NCI-H526 treated with DMSO at 0.1 percent for 48 hours (cell line): ENCODE measurements around the gene LRBA.
"Not testable (repeated sequence)": the region's sequence is repeated elsewhere in the genome, so short reads cannot be mapped to it uniquely, and the experiment has no call there.

Experiments used
- DNase-seq: peaks from one replicate; lab custom pipeline; 2025; lab: John Stamatoyannopoulos, UW

LRBA gene

DNA sequence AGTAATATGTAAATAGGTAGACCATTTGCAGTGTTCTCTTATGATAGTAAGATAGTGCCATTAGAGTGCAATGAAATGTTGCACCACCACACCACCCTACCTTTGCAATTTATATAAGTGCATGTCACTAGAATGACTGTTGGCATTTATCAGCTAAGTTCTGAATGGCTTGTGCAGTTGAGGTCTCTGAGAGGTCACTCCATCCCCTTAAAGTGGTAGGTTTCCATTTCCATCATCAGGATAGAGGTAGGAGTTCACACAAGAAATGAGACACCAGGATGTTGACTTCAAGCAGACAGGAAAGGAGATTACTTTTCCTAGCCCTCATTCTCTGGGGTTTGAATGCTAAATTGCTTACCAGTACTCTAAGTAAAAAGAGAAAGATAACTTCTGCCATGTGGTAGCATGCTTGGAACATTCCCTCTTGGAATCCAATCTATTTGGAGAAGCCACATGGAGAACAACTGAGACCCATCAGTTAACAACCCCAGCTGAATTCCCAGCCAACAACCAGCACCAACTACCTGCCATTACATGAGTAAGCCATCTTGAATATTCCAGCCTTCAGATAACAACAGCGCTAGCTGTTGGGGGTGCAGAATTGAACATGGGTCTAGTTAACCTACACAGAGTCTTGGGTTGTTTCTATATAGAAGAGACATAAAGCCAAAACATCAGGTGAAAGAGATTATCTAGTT lies 6.7 kb upstream of the LRBA start:
- no peak for DNase-seq

DNA sequence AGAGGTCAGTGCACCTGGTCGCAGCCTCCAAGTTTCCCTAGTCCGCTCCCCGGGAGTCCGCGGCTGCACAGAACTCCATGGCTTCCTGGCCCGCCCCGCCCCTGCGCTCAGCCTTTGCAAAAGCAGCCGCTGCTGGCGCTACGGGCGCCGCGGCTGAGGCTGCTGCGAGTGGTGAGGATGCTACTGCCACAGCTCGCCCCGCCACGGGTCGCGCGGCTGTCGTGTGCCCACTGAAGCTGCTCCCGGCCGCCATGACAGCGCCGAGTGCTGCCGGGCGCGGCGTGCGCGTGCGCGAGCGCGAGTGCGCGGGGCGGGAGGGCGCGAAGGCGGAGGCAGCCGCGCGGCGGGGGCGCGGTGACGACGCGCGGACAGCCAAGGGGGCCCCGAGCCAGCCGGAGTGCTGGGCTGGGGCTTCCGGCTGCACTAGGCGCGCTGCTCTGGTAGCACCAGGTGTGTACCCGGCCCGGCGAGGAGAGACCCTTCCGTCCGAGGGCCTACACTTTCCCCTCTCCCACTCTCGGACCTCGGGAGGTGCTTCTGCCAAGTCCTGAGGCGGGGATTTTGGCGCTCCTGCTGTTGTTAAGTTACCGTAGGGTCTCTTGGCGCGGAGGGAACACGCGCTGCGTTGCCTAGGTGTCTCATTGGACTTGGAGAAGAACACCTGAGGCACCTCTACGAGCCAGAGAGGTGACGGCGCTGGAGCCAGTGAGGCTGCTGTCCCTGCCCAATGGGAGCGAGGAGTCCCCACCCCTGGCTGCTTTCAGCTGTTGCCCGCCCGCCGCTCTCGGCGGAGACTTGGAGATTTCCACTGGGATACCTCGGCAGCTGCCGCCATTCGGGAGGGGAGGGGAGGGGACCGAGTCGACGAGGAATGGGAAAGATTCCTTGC lies 619 bp upstream of the LRBA start:
- peak; percentile 91 for DNase-seq

DNA sequence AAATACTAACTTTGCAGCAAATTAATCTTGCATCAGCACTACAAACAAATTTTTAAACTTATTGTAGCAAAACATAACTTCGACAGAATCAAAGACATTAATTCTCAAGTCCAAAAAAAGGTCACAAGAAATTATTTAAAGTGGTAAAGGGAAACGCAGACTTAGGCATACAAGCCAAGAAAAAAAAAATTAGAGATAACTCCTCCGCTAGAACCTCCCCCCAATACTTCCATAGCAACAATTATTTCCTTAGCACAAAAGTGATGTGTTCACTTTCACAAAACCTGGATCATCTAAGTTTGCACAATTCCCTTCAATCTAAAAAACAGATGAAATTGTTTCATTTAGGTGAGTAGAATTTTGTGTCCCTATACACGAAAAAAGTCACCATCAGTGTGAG lies 1.1 kb downstream of the LRBA start:
- no peak for DNase-seq

DNA sequence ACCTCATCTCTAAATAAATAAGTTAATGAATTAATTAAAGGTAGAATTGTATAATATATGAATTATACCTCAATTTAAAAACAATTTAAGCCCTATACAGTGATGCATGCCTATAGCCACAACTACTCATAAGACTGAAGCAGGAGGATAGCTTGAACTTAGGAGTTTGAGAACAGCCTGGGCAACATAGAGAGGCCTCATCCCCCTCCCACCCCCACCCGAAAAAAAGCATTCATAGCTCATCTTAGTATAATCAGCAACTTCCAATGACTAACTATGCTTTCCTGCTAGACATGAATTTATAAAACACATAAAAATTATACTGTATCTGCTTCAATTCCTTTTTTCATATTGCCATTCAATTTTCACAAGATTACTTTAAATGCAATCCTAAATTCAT lies 1.6 kb downstream of the LRBA start:
- DNase-seq = no peak

DNA sequence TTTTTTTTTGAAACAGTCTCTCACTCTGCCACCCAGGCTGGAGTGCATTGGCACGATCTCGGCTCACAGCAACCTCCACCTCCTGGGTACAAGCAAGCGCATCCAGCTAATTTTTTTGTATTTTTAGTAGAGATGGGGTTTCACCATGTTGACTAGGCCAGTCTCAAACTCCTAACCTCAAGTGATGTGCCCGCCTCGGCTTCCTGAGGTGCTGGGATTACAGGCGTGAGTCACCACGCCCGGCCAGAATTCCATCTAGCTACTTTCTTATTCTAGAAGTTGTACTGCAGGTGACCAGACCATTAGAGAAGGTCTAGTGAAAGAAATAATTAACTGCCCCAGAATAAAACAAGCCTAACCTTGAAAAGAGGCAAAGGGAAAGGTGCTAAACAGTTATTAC lies 2.3 kb downstream of the LRBA start:
- DNase-seq = no peak

DNA sequence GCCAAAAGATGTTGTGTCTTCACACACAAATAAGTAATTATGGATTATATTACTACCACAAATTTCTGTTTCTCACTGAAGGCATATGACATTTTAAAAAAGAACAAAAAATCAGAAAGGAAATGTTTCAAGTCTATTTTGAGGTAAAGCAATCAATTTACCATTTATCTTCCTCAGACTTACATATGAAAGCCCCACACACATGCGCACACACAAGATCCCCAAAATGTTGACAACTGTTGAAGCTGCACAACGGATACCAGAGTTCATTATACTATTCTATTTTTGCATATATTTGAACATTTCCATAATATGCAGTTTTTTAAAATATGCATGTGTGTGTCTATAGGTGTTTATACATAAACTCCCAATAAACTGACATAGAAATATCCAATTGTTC lies 2.7 kb downstream of the LRBA start:
- no peak for DNase-seq

DNA sequence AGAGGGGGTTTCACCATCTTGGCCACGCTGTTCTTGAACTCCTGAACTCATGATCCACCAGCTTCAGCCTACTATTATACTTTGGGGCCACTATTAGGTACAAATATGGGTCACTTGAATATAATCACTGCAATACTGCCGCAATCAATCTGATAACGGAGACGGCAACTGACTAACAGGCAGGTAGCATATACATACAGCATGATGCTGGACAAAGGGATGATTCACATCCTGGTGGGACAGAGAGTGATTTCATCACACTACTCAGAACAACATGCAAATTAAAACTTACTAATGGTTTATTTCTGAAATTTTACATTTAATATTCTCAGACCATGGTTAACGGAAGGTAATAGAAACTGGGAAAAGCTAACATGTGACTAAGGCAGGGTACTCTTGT lies 10.9 kb downstream of the LRBA start:
- DNase-seq = no peak

DNA sequence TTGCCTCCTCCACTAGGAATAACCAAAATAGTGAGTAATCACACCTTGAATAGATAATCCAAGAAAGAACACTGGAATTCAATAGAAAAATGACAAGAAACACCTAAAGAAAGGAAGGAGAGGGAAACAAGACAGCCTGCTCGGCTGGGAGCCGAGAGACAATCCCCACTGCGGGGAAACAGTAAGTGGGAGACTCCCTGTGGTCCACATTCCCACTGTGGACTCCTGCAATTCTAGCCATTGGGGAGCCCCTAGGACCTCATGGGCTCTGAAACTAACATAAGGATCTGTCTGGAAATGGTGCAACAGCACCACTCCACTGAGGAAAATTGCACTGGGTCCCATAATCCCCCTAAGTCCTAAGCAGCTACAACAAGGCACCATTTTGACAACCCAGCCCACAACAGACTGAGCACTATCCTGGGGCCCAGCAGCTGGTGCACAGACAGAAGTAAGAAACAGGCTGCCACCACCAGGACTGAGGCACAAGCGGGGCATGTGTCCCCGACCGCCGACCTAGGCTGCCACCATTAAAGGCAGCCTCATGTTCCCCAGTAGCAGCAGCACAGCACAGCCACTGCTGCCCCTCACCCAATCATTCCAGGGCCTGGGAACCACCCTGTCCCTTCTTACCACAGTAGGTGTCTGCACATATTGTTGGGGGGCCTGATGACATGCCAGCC lies 14.2 kb downstream of the LRBA start:
- no peak for DNase-seq

DNA sequence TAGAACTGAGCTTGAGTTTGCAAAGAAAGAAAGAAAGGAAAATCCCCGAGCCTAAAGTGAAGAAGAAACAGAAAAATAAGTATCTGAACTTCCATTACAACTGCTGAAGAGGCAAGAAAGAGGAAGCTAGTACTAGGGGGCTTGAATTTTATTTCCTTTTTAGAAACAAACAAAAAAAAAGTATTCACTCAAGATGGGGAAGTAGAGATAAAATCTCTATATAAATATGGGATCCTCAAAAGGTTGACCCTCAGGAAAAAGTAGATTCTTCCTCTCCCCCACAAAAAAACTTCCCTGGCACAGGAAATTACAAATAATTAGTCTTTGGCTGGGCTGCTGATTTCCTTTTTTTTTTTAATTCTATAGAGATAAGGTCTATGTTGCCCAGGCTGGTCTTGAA lies 16.0 kb downstream of the LRBA start:
- DNase-seq = no peak

DNA sequence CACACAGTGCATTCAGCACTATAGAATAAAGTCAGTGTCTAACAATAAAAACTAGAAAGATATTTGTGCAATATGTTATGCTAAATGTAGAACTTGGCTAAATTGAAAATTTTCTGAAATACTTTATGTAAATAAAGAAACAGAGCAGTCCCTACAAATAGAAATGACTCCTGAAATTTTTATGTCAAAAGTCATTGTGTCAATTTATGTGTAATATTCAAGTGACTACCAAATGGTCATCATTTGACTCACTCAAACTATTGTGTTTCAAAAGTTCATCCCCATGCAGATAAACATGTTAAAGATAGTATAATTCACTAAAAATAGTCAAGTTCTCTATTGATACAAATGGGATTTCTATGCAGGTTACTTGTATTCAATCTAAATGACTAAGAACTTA lies 17.9 kb downstream of the LRBA start:
- no peak for DNase-seq

DNA sequence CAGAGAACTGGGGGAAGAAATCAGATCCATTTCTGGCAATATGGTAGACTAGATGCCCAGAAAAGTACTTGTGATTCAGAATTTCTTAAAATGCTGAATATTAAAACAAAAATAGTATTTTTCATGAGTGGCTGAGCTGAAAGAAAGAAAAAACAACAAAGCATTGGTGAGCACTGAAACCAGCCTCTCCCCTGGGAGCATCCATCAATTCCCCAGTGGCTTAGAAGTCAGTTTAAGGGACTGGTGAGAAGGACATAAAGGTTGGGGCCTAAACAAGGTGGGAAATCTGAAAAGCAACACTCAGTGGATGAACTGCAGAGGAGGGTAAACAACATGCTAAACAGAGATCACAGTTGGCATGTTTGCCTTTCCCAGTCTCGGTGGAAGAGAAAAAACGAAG lies 20.4 kb downstream of the LRBA start:
- DNase-seq = no peak

DNA sequence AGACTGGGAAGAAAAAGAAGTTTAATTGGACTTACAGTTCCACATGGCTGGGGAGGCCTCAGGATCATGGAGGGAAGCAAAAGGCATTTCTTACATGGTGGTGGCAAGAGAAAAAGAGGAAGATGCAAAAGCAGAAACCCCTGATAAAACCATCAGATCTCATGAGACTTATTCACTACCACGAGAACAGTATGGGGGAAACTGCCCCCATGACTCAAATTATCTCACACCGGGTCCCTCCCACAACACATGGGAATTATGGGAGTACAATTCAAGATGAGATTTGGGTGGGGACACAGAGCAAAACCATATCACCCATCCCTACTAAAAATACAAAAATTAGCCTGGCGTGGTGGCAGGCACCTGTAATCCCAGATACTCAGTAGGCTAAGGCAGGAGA lies 21.5 kb downstream of the LRBA start:
- DNase-seq = not testable (repeated sequence)

DNA sequence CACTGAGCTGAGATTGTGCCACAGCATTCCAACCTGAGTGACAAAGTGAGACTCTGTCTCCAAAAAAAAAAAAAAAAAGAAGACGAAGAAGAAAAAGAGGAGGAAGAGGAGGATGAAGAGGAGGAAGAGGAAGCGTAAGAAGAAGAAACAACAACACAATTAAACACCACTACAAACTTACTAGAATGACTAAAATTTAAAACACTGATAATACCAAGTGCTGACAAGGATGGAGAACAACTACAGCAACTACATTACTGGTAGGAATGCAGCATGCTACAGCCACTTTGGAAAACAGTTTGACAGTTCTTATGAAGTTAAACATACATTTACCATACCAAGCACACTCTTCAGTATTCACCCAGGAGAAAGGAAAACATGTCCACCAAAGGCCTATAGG lies 24.1 kb downstream of the LRBA start:
- no peak for DNase-seq

DNA sequence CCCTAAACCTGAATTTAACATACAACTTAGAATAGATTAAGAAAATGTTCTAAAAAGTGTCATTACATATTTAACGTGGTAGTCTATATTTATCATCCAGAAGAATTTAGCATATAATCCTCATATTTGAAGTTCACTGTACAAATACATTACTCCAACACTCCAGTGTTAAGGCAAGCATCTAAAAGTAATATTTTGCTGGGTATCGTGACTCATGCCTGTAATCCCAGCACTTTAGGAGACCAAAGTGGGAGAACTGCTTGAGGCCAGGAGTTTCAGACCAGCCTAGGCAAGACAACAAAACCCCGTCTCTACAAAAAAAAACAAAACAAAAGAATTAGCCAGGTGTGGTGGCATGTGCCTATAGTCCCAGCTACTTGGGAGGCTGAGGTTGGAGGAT lies 24.8 kb downstream of the LRBA start:
- no peak for DNase-seq

DNA sequence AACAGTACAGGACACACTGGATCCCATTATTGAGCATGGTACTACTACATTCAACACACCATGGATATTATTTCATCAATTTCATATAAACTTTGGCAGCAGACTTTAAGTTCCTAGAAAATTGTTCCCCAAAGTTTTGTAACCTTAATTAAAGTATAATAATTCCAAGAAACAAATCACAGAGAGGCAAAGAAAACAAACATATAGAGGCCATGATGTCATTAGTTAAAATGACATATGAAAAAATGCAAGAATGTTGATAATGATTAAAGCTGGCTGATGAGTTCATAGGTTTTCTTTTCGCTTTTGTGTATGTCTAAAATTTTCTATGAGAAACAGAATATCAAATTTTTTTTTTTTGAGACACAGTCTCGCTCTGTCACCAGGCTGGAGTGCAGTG lies 26.8 kb downstream of the LRBA start:
- no peak for DNase-seq

DNA sequence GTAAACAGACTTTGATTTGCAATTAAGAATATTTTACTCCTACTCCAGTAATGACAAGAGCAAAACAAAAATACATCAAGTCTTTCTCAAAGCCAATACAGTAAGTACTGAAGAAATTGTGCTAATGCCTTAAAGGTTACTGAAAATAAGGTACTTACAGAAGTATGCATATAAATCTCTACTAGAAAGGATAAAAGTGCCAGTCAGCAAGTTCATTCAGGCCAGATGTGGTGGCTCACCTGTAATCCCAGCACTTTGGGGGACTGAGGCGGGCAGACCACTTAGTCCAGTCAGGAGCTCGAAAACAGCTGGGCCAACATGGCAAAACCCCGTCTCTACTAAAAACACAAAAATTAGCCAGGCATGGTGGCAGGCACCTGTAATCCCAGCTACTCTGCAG lies 27.9 kb downstream of the LRBA start:
- no peak for DNase-seq

DNA sequence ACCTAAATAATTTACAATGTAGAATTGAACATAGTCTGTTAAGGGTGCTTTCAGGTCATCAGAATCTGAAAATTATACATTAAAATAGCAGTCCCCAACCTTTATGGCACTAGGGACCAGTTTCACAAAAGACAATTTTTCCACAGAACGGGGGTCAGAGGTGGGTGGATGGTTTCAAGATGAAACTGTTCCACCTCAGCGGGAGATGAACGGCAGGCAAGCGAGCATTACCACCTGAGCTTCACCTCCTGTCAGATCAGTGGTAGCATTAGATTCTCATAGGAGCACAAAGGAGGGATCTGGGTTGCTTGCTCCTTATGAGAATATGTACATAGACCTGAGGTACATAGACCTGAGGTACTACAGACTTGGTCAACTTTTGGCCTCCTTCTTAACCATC lies 29.0 kb downstream of the LRBA start:
- DNase-seq = no peak

DNA sequence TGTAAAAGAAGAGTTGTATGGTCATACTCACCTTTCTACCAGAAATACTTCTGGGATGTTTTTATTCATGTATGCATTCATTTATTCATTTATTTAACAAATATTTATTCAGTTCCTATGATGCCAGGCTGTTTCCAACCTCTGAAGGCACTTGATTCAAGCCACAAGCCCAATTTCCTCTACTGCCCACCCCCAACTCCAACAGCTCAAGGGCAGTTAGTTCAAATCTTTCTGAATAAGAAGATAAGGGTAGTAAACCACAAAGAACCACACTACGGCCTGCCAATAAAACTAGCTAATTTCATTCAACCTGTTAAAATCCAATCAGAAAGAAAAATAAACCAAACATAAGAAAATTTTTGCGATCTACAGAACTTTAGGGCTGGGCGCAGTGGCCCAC lies 31.2 kb downstream of the LRBA start:
- no peak for DNase-seq

DNA sequence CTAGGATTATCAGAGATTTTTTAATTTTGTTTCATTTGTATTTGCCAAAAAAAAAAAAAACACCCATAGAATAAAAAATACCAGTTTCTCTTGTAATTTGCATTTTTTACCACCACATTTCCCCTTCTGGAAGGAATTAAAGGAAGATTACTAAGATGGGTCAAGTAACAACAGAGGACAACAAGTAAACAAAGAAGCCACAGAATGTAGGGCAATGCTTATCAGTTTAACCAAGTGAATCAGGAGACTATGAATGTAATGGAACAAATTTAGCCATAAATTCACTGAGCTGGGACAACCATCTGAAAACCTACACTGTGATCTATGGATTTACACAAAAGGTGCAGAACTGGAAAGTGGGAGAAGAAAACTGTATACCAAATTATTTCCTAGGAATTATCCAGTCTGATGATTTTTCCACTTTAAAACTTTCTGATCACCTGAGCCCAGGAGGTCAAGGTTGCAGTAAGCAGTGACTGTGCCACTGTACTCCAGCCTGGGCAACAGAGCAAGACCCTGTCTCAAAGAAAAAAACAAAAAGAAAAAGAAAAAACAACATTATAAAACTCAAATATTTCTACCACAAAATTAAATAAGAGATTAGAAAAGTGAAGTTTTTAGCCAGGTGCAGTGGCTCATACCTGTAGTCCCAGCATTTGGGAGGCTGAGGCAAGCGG lies 32.4 kb downstream of the LRBA start:
- no peak for DNase-seq

DNA sequence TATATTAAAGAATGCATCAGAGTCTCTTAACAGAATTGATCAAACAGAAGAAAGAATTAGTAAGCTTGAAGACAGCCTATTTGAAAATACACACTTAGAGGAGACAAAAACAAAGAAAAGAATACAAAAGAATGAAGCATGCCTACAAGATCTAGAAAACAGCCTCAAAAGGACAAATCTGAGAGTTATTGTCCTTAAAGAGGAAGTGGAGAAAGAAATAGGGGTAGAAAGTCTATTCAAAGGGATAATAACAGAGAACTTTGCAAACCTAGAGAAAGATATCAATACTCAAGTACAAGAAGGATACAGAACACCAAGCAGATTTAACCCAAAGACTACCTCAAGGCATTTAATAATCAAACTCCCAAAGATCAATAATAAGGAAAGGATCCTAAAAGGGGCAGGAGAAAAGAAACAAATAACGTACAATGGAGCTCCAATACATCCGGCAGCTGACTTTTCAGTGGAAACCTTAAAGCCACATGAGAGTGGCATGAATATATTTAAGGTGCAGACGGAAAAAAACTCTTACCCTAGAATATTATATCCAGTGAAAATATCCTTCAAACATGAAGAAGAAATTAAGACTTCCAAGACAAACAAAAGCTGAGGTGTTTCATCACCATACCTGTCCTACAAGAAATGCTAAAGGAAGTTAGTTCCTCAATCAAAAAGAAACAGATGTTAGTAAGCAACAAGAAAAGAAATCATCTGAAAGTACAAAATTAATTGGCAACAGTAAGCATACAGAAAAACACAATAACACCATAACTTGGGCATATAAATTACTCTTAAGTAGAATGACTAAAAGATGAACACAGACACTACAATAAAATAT lies 36.1 kb downstream of the LRBA start:
- no peak for DNase-seq

DNA sequence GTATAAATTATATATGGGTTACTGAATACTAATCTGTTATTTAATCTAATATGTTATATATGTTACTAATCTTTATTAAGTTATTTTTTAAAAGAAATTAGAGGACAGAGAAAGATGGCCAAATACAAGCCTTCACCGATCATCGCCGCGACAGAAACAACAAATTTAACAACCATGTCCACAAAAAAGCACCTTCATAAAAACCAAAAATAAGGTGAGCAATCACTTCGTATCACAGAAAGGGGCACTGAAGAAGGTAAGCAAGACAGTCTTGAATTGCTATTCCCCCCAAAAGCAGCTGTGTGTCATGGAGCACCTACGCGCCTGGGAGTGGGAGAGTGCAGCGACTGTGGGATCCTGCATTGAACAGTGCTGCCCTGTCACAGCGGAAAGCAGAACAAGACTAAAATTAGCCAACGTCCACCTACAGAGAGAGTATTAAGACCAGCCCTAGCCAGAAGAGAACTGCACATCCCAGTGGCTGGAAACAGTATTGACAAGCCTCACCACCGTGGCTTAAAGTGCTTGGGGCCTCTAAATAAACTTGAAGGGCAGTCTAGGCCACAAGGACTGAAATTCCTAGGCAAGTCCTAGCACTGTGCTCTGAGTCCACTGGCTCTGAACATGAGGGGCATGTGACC lies 38.5 kb downstream of the LRBA start:
- DNase-seq = no peak
